Inferior parietal cortex (tissue), 1 donor: ENCODE measurements around the gene TNK2.
"Not testable (repeated sequence)": the region's sequence is repeated elsewhere in the genome, so short reads cannot be mapped to it uniquely, and the experiment has no call there.

Experiments
- DNase-seq: peaks from one replicate; pipeline ENCODE4 v3.0.0-alpha.2; 2016; ENCODE audit errors: extremely low spot score

Gene TNK2

DNA sequence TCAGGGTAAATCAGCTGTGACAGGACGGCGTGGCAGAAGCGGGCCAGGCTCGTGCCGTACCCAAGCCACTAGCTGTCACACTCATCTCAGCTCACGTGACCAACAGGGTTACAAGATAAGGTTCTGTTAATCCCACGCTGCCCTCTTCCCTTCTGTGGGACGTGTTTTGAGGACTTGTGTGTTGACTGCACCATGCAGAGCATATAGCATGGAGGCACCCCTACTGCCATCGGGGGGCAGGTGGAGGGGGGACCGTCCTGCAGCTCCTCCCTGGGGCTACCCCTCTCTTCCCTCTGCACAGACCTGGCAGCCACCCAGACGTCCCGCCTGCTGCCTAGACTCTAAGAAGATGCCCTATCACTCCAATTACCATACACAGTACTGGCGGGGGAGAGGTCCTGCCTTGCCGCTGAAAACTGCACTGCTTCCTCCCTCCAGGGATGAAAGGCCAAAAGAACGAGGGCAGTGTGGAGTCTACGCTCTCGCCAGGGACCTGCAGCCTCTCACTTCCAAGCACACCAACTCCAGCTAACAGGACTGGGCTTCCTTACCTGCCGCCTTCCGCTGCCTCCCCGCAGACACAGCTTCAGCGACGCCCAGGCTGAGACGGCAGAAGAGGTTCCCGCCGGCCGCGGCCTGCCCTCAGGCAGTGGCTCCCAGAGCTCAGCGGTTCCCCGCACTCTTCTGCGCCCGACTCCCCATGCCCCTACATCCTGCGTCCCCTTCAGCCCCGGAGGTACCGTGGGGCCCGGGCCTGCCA lies at the start of gene TNK2:
TSS of gene TNK2 (minus strand) at position 618 of the 760 bp plus-strand sequence. CDS start 19,963 bp downstream, outside the sequence.
- DNase-seq: no peak

DNA sequence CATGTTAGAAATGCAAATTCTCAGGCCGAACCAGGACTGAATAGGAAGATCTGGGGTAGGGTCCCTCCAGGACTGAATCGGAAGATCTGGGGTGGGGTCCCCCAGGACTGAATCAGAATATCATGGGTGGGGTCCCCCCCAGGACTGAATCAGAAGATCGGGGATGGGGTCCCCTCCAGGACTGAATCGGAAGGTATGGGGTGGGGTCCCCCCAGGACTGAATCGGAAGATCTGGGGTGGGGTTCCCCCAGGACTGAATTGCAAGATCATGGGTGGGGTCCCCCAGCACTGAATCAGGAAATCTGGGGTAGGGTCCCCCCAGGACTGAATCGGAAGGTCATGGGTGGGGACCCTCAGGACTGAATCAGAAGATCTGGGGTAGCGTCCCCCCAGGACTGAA lies 48.2 kb upstream of the TNK2 start:
- no peak for DNase-seq

DNA sequence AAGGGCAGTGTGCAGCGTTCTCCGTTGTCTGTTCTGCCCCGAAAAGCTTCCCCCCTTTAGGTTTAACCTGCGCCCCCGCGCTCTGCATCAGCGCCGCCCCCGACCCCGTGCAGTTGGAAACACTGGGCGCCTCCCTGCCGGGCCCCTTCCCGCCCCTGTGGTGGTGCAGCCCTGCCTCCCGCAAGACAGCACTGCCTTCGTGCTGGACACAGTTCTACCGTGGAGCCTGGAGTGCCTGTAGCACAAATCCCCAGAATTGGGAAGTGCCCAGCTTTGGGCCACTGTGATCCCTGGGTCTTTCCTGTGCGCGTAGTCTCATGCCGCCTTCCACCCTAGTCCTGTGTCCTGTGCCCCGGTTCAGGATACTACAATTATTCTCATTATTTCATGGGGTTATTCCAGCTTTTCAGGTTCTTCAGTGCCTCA lies 47.1 kb upstream of the TNK2 start:
- DNase-seq: not testable (repeated sequence)

DNA sequence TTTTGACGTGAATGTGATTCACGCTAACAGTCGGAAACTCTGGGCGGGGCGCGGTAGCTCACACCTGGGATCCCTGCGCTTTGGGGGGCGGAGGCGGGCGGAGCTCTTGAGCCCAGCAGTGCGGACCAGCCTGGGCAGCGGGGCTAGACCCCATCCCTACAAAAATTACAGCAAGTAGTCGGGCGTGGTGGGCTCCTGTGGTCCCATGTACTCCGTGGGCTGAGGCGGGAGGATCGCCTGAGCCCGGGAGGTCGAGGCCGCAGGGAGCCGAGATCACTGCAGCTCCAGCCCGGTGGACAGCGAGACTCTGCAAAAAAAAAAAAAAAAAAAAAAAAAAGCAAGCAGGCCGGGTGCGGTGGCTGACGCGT lies 46.4 kb upstream of the TNK2 start:
- DNase-seq: not testable (repeated sequence)

DNA sequence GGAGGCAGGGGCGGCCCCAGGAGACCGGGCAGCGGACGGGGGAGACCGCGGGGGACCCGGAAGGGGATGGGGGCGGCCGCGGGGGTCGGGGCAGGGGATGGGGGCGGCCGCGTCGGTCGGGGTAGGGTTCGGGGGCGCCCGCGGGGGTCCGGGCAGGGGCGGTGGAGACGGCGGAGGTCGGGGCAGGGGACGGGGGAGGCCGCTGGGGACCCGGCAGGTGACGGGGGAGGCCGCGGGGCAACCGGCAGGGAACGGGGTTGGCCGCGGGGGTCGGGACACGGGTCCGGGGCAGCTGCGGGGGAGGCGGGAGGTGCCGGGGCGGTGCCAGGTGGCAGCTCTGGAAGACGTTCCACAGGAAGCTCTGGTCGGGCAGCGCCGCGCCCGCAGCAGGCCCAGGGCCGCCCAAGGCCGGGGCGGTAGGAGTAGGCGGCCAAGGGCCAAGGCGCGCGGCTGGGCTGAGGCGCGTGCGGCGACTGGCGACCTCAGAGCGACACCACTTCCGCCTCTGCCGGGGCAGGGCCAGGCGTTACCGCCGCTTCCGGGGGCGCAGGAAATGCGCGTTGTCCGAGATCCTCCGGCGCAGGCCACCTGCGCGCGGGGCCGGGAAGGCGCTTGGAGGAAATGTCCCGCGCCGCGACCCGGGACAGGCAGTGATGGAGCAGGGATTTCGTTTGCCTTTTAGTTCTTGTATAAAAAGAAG lies 45.9 kb upstream of the TNK2 start:
- peak; percentile 56 for DNase-seq

DNA sequence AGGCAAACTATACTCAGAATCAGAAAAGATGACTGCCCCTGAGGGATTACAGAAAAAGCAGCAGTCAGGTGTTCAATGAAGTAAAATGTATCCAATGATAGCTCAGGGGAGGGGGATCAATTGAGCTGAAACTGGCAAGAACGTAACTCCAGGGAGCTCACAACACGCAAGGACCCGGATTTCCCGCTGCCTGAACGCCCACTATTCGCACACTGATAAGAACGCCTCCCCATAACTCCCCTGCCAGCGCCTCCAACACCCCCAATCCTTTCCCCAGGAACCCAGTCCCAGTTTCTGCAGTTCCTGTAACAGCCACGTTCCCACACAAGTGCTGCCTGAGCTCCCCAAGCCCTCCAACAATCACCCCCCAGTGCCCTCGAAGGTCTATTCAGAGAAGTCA lies 44.2 kb upstream of the TNK2 start:
- not testable (repeated sequence) for DNase-seq

DNA sequence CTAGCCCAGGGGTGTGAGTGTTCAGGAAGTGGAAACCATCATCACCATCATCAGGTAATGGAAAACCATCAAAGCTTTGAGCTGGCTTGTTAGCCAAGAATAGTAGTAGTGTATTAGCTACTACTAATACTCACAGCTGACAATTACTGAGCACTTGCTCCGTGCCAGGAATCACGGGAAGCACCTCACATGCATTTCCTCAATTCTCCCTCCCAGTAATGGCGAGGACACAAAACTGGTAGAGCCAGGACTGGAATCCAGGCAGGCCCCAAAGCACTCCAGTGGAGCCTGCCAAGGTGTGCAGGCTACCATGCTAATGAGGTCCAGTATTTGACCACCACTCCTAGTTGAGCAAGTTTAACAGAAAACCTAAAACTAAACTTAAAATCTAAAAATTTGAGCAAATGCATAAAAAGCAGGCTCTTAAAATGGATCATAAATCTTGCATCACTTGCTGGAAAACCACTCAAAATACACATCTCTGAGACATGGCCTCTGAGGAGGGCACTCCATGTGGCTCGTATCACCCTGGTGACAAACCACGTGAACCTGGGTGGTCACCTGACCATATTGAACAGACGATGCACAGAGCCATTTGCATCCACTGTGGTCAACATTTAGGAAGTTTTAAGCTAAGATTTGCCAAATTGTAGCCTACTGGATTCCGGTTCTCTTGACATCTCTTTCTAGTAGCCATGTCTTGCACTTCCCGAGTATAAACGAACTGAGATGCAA lies 43.3 kb upstream of the TNK2 start:
- DNase-seq: not testable (repeated sequence)

DNA sequence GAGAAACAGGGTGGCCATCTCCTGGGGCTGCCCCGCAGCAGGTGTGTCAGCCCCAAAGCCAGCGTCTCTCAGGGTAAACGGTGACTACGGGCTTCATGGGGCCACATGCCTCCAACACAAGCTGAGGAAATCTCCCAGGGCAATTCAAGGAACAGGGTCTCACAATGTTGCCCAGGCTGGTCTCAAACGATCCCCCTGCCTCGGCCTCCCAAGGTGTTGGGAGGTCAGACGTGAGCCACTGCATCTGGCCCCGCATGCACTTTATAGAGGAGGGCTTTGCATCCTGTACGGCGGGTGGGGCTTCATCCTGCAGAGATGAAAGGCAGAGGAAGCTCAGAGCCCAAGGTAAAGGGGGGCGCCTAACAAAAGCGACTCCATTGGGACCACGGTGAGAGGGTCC lies 42.4 kb upstream of the TNK2 start:
- not testable (repeated sequence) for DNase-seq

DNA sequence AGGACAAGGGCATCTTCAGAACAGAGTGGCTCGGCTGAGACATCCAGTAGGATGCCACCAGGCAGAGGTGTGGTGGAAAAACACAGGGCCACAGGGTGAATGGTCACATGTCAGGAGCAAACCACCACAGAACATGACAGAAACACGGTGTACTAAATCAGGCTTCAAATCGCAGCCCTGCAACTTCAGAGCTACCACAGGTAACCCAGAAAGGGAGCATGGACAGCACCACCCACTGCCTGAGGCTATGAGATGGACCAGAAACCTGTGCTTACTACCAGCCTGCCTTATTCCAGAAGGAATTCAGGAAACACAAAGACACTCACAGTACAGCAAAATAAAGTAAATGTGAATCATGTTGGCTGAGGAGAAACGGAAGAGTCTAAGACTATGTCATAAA lies 41.8 kb upstream of the TNK2 start:
- not testable (repeated sequence) for DNase-seq

DNA sequence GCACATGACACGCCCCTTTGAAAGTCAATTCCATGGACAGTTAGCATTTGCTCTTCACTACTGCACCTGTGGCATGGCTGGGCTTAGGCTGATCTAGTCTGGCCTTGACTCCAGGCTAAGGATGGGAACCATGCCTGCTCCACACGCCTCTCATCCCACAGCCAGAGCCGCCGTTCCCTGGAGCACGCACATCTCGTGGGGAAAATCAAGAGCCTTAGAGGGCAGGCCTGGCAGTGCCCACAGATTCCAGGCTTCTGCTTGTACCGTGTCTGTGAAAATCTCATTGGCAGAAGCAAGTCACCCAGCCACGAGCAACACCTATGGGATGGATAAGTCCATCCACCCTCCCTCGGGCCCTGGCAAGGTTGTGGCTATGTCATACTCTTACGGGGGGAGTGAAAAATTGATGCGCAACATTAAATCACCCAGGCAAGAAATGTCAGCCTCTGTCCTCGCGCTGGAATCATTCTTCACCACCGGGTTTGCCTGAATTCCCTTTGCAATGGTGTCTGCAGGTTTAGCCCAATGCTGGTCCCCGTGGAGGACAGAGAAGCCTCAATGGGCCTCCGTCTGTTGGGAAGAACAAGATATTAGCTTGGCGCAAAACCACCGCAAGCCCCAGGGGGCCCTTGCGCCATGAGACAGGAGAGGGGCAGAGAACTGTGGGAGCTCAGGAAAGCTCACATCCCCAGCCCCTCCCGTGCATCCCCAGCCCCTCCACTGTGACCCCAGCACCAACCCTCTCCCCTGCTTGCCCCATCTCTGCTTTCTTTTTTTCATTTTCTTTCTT lies 38.8 kb upstream of the TNK2 start:
- DNase-seq: not testable (repeated sequence)

DNA sequence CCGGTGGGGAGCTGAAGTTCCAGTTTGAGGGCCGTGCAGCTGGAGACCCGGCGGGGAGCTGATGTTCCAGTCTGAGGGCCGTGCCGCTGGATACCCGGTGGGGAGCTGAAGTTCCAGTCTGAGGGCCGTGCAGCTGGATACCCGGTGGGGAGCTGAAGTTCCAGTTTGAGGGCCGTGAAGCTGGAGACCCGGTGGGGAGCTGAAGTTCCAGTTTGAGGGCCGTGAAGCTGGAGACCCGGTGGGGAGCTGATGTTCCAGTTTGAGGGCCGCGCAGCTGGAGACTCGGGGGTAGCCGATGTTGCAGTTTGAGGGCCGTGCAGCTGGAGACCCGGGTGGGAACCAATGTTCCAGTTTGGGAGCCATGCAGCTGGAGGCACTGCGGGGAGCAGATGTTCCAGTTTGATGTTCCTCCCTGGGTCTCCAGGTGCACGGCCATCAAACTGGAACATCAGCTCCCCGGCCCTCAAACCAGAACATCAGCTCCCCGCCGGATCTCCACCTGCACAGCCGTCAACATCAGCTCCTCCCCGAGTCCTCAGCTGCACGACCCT lies 33.0 kb upstream of the TNK2 start:
- DNase-seq: not testable (repeated sequence)

DNA sequence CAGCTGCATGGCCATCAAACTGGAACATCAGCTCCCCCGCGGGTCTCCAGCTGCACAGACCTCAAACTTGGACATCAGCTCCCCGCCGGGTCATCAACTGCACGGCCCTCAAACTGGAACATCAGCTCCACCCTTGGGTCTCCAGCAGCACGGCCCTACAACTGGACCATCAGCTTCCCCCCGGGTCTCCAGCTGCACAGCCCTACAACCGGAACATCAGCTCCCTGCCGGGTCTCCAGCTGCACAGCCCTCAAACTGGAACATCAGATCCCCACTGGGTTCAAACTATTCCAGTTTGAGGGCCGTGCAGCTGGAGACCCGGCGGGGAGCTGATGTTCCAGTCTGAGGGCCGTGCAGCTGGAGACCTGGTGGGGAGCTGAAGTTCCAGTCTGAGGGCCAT lies 32.5 kb upstream of the TNK2 start:
- not testable (repeated sequence) for DNase-seq

DNA sequence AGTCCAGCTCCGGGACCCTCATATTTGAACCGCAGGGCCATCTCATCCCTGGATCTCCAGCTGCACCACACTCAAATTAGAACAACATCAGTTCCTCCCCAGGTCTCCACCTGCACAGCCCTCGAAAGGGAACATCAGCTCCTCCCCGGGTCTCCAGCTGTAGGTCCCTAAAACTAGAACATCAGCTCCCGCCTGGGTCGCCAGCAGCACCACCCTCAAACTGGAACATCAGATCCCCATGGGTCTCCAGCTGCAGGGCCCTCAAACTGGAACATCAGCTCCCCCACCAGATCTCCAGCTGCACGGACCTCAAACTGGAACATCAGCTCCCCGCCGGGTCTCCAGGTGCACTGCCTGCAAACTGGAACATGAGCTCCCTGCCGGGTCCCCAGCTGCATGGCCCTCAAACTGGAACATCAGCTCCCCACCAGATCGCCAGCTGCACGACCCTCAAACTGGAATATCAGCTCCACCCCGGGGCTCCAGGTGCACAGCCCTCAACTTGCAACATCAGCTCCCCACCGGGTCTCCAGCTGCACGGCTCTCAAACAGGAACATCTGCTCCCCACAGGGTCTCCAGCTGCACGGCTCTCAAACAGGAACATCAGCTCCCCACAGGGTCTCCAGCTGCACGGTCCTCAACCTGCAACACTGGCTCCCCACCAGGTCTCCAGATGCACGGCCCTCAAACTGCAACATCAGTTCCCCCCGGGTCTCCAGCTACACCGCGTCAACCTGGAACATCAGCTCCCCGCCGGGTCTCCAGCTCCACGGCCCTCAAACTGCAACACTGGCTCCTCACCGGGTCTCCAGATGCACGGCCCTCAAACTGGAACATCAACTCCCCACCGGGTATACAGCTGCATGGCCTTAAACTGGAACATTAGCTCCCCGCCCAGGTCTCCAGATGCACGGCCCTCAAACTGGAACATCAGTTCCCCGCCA lies 31.4 kb upstream of the TNK2 start:
- DNase-seq: not testable (repeated sequence)

DNA sequence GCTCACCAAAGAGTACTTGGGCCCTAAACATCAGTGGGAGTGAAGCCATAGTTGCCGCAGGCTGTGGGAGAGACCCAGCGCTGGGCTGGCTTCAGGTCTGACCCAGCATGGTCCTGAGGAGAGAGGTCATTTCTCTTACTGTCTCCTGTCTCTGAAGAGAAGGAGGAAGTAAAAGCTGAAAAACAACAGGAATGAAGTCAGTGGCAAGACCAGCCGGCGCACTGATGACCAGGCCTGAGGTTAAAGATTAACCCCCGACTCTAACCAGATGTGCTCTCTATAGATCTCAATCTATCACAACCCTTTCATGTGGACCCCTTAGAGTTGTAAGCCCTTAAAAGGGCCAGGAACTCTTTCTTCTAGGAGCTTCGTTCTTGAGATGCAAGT lies 24.7 kb upstream of the TNK2 start:
- not testable (repeated sequence) for DNase-seq

DNA sequence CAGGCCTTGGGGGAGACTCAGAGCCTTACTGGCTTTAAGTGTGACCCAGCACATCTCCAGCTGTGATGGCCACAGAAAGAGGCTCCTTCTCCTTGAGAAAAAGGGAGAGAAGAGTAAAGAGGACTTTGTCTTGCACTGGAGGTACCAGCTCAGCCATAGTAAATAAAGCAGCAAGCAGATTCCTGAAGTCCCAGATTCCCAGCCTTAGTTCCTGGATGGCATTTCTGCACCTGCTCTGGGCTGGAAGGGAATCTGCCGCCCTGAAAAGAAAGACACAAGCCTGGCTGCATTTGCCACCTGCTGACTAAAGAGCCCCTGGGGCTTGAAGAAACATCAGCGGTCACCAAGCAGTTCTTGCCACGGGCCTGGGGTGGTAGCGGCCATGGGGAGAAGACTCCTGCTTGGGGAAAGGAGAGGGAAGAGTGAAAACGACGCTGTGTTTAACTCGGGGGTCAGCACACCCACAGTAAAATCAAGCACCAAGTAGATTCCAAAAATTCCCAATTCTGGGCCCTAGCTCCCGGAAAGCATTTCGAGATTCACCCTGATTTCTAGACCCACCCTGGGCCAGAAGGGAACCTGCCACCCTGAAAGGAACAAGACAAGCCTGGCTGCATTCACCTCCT lies 24.2 kb upstream of the TNK2 start:
- DNase-seq: no peak

DNA sequence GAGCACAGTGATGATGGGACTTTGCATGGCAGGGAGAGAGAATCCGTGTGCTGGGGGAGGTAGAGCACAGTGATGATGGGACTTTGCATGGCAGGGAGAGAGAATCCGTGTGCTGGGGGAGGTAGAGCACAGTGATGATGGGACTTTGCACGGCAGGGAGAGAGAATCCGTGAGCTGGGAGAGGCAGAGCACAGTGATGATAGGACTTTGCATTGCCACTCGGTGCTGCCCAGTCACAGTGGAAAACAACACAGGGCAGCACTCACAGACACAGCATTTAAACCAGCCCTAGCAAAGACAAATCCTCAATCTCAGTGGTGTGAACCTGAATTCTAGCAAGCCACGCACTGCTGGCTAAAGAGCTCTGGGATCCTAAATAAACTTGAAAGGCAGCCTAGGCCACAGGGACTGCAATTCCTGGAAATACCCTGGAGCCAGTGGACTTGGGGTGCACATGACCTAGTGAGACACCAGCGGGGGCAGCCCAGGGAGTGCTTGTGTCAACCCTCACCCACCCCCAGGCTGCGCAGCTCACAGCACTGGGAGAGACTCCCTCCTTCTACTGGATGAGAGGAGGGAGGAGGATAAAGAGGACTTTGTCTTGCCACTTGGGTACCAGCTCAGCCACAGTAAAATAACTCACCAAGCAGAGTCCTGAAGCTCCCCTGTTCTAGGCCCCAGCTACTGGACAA lies 23.4 kb upstream of the TNK2 start:
- DNase-seq: no peak

DNA sequence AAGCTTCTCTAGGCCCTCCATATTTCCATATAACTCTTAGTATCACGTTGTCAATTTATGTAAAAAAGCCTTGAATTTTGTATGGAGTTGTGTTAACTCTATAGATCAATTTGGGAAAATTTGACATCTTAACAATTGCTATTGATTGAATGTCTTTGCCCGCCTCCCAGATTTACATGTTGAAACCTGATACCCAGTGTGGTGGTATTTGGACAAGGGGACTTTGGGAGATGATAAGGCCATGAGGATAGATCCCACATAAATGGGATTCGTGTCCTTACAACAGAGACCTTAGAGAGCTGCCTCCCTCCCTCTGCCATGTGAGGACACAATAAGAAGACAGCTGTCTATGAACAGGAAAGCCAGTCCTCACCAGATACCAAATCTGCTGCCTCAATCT lies 21.1 kb upstream of the TNK2 start:
- DNase-seq: no peak

DNA sequence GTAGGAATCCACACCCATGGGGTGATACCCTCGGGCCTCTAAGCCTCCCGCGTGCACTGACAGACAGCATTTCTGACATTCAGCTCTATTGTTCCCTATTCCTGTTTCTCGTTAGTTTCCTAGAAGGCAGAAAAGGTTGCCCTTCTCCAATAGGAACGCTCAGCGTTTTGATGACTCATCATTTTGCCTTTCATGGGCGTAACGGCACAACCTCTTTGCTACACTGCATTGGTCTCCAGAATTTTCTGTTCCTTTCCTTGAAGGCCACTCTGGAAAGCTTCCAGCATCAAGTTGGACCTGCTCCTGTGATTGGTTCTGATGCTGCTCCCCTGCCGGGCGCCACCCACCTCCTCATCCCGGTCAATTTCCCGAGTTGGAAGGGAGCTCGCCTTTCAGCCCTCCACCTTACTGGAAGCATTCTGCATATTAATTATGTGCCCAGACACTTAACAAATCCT lies 13.0 kb upstream of the TNK2 start:
- DNase-seq: no peak

DNA sequence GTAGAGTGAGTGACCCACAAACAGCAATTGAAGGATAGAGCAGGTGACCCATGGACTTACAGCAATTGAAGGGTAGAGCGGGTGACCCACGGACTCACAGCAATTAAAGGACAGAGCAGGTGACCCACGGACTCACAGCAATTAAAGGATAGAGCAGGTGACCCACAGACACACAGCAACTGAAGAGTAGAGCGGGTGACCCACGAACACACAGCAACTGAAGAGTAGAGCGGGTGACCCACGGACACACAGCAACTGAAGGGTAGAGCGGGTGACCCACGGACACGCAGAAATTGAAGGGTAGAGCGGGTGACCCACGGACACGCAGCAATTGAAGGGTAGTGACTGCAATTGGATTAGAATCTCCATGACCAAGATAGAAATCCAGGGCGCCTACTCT lies 9.8 kb upstream of the TNK2 start:
- DNase-seq: no peak
